ENCODE data around the gene PRUNE2. TPM values are rescaled to one million over a fixed set of nuclear protein-coding genes. Genes with fewer than 3 reads are reported as not detected.
A peak's percentile ranks its signal among the peaks of the same experiment; 100 is the strongest.

Gene PRUNE2
- total and polyA plus RNA-seq, 5 donors = 11.7 to 49.1 (median 41.5) TPM

DNA sequence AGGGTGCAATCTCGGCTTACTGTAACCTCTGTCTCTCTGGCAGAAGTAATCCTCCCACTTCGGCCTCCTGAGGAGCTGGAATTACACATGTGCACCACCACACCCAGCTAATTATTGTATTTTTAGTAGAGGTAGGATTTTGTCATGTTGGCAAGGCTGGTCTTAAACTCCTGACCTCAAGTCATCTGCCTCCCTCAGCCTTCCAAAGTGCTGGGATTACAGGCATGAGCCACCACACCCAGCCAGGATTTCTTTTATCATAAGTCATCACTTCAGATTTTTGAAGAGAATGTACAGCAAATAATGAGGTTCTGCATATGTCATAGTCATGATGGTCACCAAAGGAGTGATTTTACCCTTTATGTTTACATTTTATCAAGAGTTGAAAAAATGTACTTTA lies 338.8 kb downstream of the PRUNE2 start:
- intact Hi-C loops (cut with DNase I) = no loop called here

DNA sequence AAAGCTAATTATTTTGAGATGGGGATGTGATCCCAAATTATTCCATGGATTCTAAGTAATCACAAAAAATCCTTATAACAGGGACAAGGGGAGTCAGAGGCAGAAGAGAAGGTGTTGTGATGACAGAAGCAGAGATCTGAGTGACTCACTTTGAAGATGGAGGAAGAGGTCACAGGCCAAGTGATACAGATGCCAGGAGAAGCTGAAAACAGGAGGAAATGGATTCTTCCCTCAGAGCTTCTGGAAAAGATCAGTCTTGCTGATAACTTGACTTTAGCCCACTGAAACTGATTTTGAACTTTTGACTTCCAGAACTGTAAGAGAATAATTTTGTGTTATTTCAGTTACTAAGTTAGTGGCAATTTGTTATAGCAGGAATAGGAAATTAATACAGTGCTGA lies 341.6 kb downstream of the PRUNE2 start:
- Histone ChIP-seq H3K27ac (ENCODE audit: low read length) (no peak overlapping the region), H3K9me3 (ENCODE audit: control insufficient read depth, low read length) (no peaks in the 10 kb centered on the region), H3K27me3 (ENCODE audit: control insufficient read depth, insufficient read depth) (no peaks in the 10 kb centered on the region), H3K4me3 (ENCODE audit: low read length) (no peak overlapping the region), H3K4me1 (ENCODE audit: control insufficient read depth, insufficient read depth, low read length) (no peaks in the 10 kb centered on the region)
- ATAC-seq (no peak), DNase-seq (no peak)
- intact Hi-C loops (cut with DNase I) = no loop called here

More for the DNA sequence above, 338.8 kb downstream of the PRUNE2 start:
- 91% methylated on average over 2 of the region's 2 CpGs for WGBS
- no peak overlapping the region for H3K27ac ChIP-seq (ENCODE audit: low read length)
- ATAC-seq = no peak
- no peak for DNase-seq
- H3K27me3 ChIP-seq (ENCODE audit: control insufficient read depth, insufficient read depth) = no peaks in the 10 kb centered on the region
- H3K4me3 ChIP-seq (ENCODE audit: low read length) = no peak overlapping the region
- no peaks in the 10 kb centered on the region for H3K9me3 ChIP-seq (ENCODE audit: control insufficient read depth, low read length)
- H3K4me1 ChIP-seq (ENCODE audit: control insufficient read depth, insufficient read depth, low read length) = no peaks in the 10 kb centered on the region

DNA sequence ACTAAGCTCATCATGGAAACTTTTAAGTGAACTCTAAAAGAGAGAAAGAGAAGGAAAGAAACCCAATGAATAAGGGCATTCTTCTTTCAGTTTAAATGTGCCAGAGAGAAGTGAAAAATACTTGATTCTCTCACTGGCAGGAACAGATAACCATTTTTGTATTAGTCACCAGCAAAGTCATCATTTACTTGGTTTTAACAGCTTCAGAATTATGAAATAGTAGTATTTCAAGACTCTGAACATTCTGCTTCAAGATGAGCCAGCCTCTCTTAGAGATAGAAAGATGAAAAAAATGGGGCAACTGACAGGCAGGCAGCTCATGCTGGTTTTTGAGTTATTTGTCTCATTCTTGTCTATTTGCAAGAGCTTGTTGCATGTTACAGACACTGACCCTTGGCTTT lies 343.4 kb downstream of the PRUNE2 start:
- intact Hi-C loops (cut with DNase I) = no loop called here
- Histone ChIP-seq H3K27me3 (ENCODE audit: control insufficient read depth, insufficient read depth) (no peaks in the 10 kb centered on the region), H3K9me3 (ENCODE audit: control insufficient read depth, low read length) (no peaks in the 10 kb centered on the region), H3K4me1 (ENCODE audit: control insufficient read depth, insufficient read depth, low read length) (no peaks in the 10 kb centered on the region), H3K27ac (ENCODE audit: low read length) (no peak overlapping the region), H3K4me3 (ENCODE audit: low read length) (no peak overlapping the region)
- DNase-seq (no peak), ATAC-seq (peak; percentile 45 to 53)

DNA sequence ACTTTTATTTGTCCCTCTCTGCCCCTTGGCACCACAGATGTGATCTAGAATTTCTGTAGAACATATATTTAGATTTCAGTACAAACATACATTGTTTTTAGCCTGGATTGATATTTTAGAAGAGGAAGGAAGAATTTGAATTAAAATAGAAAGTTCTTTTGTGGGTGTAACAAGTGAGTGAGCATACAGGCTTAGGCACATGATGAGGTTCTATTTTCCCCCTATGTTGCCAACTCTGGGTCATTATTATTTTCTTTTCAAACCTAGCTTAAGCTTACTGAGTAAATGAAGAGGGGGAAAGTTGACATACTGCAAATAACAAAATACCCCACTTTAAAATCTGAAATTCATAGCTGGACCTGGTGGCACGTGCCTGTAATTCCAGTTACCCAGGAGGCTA lies 344.0 kb downstream of the PRUNE2 start:
- Histone ChIP-seq H3K4me3 (ENCODE audit: low read length) (no peak overlapping the region), H3K27ac (ENCODE audit: low read length) (no peak overlapping the region), H3K9me3 (ENCODE audit: control insufficient read depth, low read length) (no peaks in the 10 kb centered on the region), H3K27me3 (ENCODE audit: control insufficient read depth, insufficient read depth) (no peaks in the 10 kb centered on the region), H3K4me1 (ENCODE audit: control insufficient read depth, insufficient read depth, low read length) (no peaks in the 10 kb centered on the region)
- DNase-seq = no peak
- intact Hi-C loops (cut with DNase I) = no loop called here
- no peak for ATAC-seq
- WGBS = 90% methylated on average over 1 of the region's 1 CpG

Other genes with a start within 250 kb of the PRUNE2 start
- gene PCA3, start 141.7 kb downstream of the PRUNE2 start, total RNA-seq = under 1 TPM in 1 of 4 donors, not detected in 3; 0.26 TPM
- 0.18 TPM for gene PCA3, start 141.7 kb downstream of the PRUNE2 start, polyA plus RNA-seq
- not detected for gene FOXB2, start 113.5 kb upstream of the PRUNE2 start, total RNA-seq
- gene FOXB2, start 113.5 kb upstream of the PRUNE2 start, polyA plus RNA-seq = not detected